PC-9 (cell line): ENCODE results near the gene CHRNA9. TPM values are rescaled to one million over a fixed set of nuclear protein-coding genes. Genes with fewer than 3 reads are reported as not detected.
A peak's percentile ranks its signal among the peaks of the same experiment; 100 is the strongest.

Experiments
- BruUV-seq: library from RNA; stranded (reverse); fragments of 400-500 nt; replicated peaks from 2 replicates; lab custom pipeline; 2021; lab: Mats Ljungman, UMichigan
- CTCF ChIA-PET: fragments of 300-600 bp; sonication (Branson Sonifier 250); formaldehyde crosslinking; loops from one replicate; lab custom pipeline; 2022; ENCODE audit warnings: antibody characterized with exemption; lab: Charles Lee
- POLR2A ChIA-PET: fragments of 300-600 bp; sonication (Branson Sonifier 250); formaldehyde crosslinking; loops from one replicate; lab custom pipeline; 2022; ENCODE audit warnings: antibody characterized with exemption; ENCODE audit not compliant: unreplicated experiment; lab: Charles Lee
- DNase-seq, 2 experiments: peaks; one replicate each; pipeline versions ENCODE4 v3.0.0 to v3.0.0-alpha.2; 2015 to 2022; ENCODE audit warnings: mixed read lengths in 1 of 2
- H2AFZ ChIP-seq: fragments of 200-600 bp; sonication (generic); 2 replicates; pipeline ENCODE4 v1.8.1; 2017; ENCODE audit warnings: antibody characterized with exemption
- H3F3A ChIP-seq: fragments of 200-600 bp; sonication (generic); 2 replicates; pipeline ENCODE4 v1.8.1; 2017; ENCODE audit warnings: antibody characterized with exemption, mild to moderate bottlenecking, low read depth; ENCODE audit not compliant: insufficient read depth
- H3K27ac ChIP-seq: fragments of 200-600 bp; sonication (generic); 2 replicates; pipeline ENCODE4 v1.6.1; 2016; ENCODE audit warnings: mixed run types
- H3K27me3 ChIP-seq: fragments of 200-600 bp; sonication (generic); 2 replicates; pipeline ENCODE4 v1.6.1; 2016; ENCODE audit warnings: low read depth, mixed run types; ENCODE audit not compliant: insufficient read depth
- H3K36me3 ChIP-seq: fragments of 200-600 bp; sonication (generic); 2 replicates; pipeline ENCODE4 v1.6.1; 2016; ENCODE audit warnings: low read depth, mixed run types
- H3K4me1 ChIP-seq: fragments of 200-600 bp; sonication (generic); replicated peaks from 2 replicates; pipeline ENCODE4 v1.6.1; 2016; ENCODE audit warnings: mixed run types; ENCODE audit not compliant: insufficient read depth
- H3K4me2 ChIP-seq: fragments of 200-600 bp; sonication (generic); 2 replicates; pipeline ENCODE4 v1.6.1; 2017; ENCODE audit warnings: mixed run types
- H3K4me3 ChIP-seq: fragments of 200-600 bp; sonication (generic); 2 replicates; pipeline ENCODE4 v1.6.1; 2016; ENCODE audit warnings: mixed run types
- H3K79me2 ChIP-seq: fragments of 200-600 bp; sonication (generic); 2 replicates; pipeline ENCODE4 v1.6.1; 2017; ENCODE audit warnings: low read depth, mixed run types
- H3K9me2 ChIP-seq: fragments of 200-600 bp; sonication (generic); 2 replicates; pipeline ENCODE4 v1.8.1; 2017; ENCODE audit warnings: mild to moderate bottlenecking; ENCODE audit not compliant: insufficient read depth
- H3K9me3 ChIP-seq: fragments of 200-600 bp; sonication (generic); 2 replicates; pipeline ENCODE4 v1.8.1; 2016; ENCODE audit warnings: low read depth; ENCODE audit not compliant: insufficient read depth
- H4K20me1 ChIP-seq: fragments of 200-600 bp; sonication (generic); 2 replicates; pipeline ENCODE4 v1.8.1; 2017; ENCODE audit not compliant: insufficient read depth
- CTCF ChIP-seq: fragments of 200-600 bp; sonication (generic); conservative IDR thresholded peaks from 2 replicates; pipeline ENCODE4 v1.6.1; 2017; ENCODE audit warnings: mixed run types, antibody characterized with exemption, mild to moderate bottlenecking, moderate library complexity
- EZH2 ChIP-seq: fragments of 200-600 bp; sonication (generic); IDR thresholded peaks from 2 replicates; pipeline ENCODE4 v1.8.0; 2017; ENCODE audit warnings: antibody characterized with exemption, low read depth
- intact Hi-C: fragments of 100-400 bp; cut with micrococcal nuclease; formaldehyde crosslinking; loops from one replicate; pipeline ENCODE4 v1.10.0; 2022; ENCODE audit not compliant: unreplicated experiment
- total RNA-seq: library from RNA; stranded (reverse); gene quantifications from 2 replicates; pipeline ENCODE4 v1.2.3, GENCODE V29; 2021

CHRNA9 gene
- total RNA-seq, 1 experiment from 2014 or later: not detected

- no peaks in the 10 kb centered on the region for H3K9me3 ChIP-seq
- H3K9me2 ChIP-seq: no peaks in the 10 kb centered on the region
- peak overlapping the region; percentile 99 for H3K27ac ChIP-seq
- H3F3A ChIP-seq: peaks cover 37% of the 10 kb centered on the region
- no peaks in the 10 kb centered on the region for H3K27me3 ChIP-seq
- no peak overlapping the region for H2AFZ ChIP-seq
- H3K36me3 ChIP-seq: no peaks in the 10 kb centered on the region
- H3K4me2 ChIP-seq: no peak overlapping the region
- no TSS peak for BruUV-seq
- peak in 1 of 2 experiments; percentile 52 for DNase-seq
- ChIA-PET POLR2A (no interaction called here), CTCF (no interaction called here)
- no peak overlapping the region for H3K4me3 ChIP-seq
- intact Hi-C loops: loop anchor here (5.0 kb wide), 3 partner anchors 192 to 402 kb away; partner anchors contain the start of gene RBM47
- no peaks in the 10 kb centered on the region for H4K20me1 ChIP-seq
- H3K4me1 ChIP-seq: peaks cover 77% of the 10 kb centered on the region
- H3K79me2 ChIP-seq: no peaks in the 10 kb centered on the region
- no peak for TF ChIP-seq CTCF
- no peak for TF ChIP-seq EZH2
Measured at GRCh38 chr4:40314951-40315350, 20.2 kb upstream of the CHRNA9 start.

GRCh38 chr4:40316333-40316781 is 18.8 kb upstream of the CHRNA9 start:
- Histone ChIP-seq H3K36me3 (no peaks in the 10 kb centered on the region), H4K20me1 (no peaks in the 10 kb centered on the region), H3K4me3 (peak overlapping the region; percentile 46), H3K4me1 (peaks cover 73% of the 10 kb centered on the region), H3K27ac (peak overlapping the region; percentile 99), H3K9me2 (no peaks in the 10 kb centered on the region), H2AFZ (peak overlapping the region; percentile 85; the same call in 1 of the 2 replicates), H3K4me2 (peak overlapping the region; percentile 83), H3K79me2 (no peaks in the 10 kb centered on the region), H3K27me3 (no peaks in the 10 kb centered on the region), H3F3A (peaks cover 39% of the 10 kb centered on the region), H3K9me3 (no peaks in the 10 kb centered on the region)
- peak; percentile 37 to 88 for DNase-seq
- intact Hi-C loops: loop anchor here (1.0 to 5.0 kb wide), 4 partner anchors 47 to 401 kb away; partner anchors contain the start of gene RBM47
- BruUV-seq: no TSS peak
- ChIA-PET CTCF (interaction anchor here (0.6 to 1.3 kb wide), 7 partner anchors 9 to 1688 kb away, joined by 3 to 4 read pairs (median 3); no protein-coding TSS in a partner anchor), POLR2A (interaction anchor here (0.5 to 0.7 kb wide), 9 partner anchors 12 to 1427 kb away, joined by 3 to 14 read pairs (median 4); partner anchors contain the start of gene UGDH)
- TF ChIP-seq EZH2 (no peak), CTCF (no peak)

- intact Hi-C loops: loop anchor here (1.0 to 5.0 kb wide), 4 partner anchors 46 to 400 kb away; partner anchors contain the start of gene RBM47
- H3K36me3 ChIP-seq: no peaks in the 10 kb centered on the region
- H3K4me2 ChIP-seq: peak overlapping the region; percentile 83
- peaks cover 41% of the 10 kb centered on the region for H3F3A ChIP-seq
- no peaks in the 10 kb centered on the region for H3K27me3 ChIP-seq
- H3K4me1 ChIP-seq: peaks cover 73% of the 10 kb centered on the region
- ChIA-PET CTCF (interaction anchor here (0.5 to 1.3 kb wide), 9 partner anchors 8 to 1689 kb away, joined by 3 to 4 read pairs (median 3); no protein-coding TSS in a partner anchor), POLR2A (interaction anchor here (0.5 to 0.7 kb wide), 11 partner anchors 12 to 1428 kb away, joined by 3 to 8 read pairs (median 4); partner anchors contain the start of genes CHRNA9 and UGDH)
- H2AFZ ChIP-seq: peak overlapping the region; percentile 85
- H3K79me2 ChIP-seq: no peaks in the 10 kb centered on the region
- no peaks in the 10 kb centered on the region for H3K9me2 ChIP-seq
- TF ChIP-seq EZH2 (no peak), CTCF (peak; percentile 94)
- no peaks in the 10 kb centered on the region for H3K9me3 ChIP-seq
- peak overlapping the region; percentile 46 for H3K4me3 ChIP-seq
- BruUV-seq: TSS peak; percentile 65
- no peaks in the 10 kb centered on the region for H4K20me1 ChIP-seq
- peak; percentile 67 to 88 for DNase-seq
- peak overlapping the region; percentile 99 for H3K27ac ChIP-seq
Measured at GRCh38 chr4:40316782-40317635, 18.1 kb upstream of the CHRNA9 start.
